BE2C (cell line): Measurements from ENCODE around the gene CYGB.

Experiments used
- DNase-seq: peaks from one replicate; pipeline ENCODE4 v3.0.0-alpha.2; 2020
- H3K27me3 ChIP-seq: fragments of 250-450 bp; sonication (Bioruptor Pico); 2 replicates; pipeline ENCODE4 v1.5.1; 2020; ENCODE audit warnings: mild to moderate bottlenecking
- H3K36me3 ChIP-seq: fragments of 250-450 bp; sonication (Bioruptor Pico); 2 replicates; pipeline ENCODE4 v1.5.1; 2020; ENCODE audit warnings: mild to moderate bottlenecking
- H3K4me1 ChIP-seq: fragments of 250-450 bp; sonication (Bioruptor Pico); 2 replicates; pipeline ENCODE4 v1.5.1; 2020
- H3K4me3 ChIP-seq: 2 replicates; pipeline ENCODE4 v1.5.1; 2011; ENCODE audit warnings: low read depth, low read length
- H3K9me3 ChIP-seq: fragments of 250-450 bp; sonication (Bioruptor Pico); 2 replicates; pipeline ENCODE4 v1.5.1; 2020
- TF ChIP-seq, protein P1 (sequence below): IDR thresholded peaks from 2 replicates; pipeline ENCODE4 v1.5.1; 2012; ENCODE audit warnings: mild to moderate bottlenecking, low read depth, low read length

Gene CYGB

DNA sequence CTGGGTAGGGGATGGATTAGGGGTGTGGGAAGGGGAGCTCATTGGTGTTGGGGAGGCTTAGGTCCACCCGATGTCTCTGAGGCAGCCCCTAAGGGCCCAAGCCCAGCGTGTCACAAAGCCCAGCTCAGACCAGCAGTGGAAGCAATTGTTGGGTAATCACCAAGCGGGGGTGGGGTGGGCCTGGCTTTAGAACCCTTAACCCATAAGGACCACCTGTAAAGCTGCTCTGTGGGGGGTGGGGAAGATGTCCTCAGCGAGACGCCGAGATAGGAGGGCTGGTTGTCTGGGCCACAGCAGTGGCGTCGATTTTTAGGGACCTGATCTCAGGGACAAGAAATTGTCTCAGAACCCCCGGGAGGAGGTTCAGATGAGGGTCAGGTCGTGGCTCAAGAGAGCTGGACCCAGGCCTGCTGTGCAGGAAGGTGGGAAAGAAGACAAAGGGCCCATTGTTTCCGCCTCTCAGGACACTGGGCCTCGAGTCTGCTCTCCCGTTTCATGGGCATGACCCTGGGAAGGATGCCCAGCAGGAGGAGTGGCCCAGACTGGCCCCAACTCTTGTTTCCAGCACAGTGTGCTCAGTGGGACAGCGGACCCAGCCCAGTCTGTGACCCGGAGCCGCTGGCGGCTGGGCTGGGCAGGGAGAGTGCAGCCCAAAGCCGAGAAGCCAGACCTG lies 32.2 kb upstream of the CYGB start:
- no peak for DNase-seq
- TF ChIP-seq, protein P1, sequence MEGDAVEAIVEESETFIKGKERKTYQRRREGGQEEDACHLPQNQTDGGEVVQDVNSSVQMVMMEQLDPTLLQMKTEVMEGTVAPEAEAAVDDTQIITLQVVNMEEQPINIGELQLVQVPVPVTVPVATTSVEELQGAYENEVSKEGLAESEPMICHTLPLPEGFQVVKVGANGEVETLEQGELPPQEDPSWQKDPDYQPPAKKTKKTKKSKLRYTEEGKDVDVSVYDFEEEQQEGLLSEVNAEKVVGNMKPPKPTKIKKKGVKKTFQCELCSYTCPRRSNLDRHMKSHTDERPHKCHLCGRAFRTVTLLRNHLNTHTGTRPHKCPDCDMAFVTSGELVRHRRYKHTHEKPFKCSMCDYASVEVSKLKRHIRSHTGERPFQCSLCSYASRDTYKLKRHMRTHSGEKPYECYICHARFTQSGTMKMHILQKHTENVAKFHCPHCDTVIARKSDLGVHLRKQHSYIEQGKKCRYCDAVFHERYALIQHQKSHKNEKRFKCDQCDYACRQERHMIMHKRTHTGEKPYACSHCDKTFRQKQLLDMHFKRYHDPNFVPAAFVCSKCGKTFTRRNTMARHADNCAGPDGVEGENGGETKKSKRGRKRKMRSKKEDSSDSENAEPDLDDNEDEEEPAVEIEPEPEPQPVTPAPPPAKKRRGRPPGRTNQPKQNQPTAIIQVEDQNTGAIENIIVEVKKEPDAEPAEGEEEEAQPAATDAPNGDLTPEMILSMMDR: no peak
- no peaks in the 10 kb centered on the region for H3K9me3 ChIP-seq
- no peak overlapping the region for H3K4me3 ChIP-seq
- peaks cover 28% of the 10 kb centered on the region for H3K36me3 ChIP-seq
- H3K27me3 ChIP-seq: 0 out of 2 replicates have a peak, but pooled peaks cover 3% of the 10 kb centered on the region
- peaks cover 5% of the 10 kb centered on the region for H3K4me1 ChIP-seq

DNA sequence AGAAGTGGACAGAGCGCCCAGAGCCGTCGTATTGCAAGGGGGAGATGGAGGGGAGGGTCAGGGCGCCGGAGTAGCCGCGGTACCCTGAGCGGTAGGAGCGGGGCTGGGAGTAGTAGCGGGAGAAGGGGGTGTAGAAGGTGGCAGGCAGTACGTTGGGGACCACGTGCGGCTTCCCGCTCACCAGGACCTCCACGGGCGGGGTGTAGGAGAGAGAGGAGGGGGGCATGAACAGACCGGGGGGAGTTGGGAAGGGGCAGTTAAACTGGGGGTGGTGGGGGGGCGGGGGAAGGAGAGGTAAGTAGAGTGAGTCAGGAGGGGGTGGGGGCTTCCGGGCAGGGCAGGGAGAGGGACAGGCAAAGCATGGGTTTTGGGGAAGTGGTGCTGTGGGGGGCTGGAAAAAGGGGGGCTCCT lies 31.3 kb upstream of the CYGB start:
- DNase-seq: no peak
- Histone ChIP-seq H3K36me3 (peaks cover 28% of the 10 kb centered on the region), H3K9me3 (no peaks in the 10 kb centered on the region), H3K4me1 (peaks cover 5% of the 10 kb centered on the region), H3K4me3 (no peak overlapping the region), H3K27me3 (0 out of 2 replicates have a peak, but pooled peaks cover 3% of the 10 kb centered on the region)
- TF ChIP-seq, protein P1: no peak

DNA sequence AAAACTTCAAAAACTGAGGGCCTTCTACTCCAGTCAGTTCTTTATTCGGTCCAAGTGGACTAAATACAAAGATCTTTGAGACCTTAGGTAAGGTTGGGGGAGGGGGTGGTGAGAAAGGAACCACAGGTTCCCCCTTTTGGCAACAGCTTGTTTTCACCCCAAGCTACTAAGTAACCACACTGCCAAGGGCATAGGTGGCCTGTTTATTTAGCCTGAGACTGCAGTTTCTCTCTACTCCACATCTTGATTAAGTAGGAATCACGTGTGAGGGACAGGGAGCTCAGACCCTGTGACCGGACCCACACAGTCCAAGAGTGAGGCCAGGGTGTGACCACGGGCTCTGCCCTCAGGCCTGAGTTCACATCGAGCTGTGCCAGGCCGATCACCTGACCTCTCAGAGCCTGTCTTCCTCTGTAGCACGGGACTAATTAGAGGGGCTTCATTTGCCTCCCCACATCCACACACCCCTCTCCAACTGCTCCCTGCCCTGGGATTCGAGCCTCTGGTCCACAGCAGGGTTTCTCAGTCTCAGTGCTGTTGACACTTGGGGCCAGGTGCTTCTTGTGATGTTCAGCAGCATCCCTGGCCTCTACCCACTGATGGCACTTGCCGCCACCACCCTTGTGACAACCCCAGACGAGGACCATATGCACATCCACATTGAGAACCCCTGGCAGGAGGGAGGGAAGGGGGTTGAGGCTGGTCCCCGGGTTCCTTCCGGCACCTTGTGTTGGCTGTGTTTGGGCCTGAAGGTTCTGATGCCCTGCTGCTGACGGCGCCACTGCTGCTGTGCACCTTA lies 30.3 kb upstream of the CYGB start:
- H3K27me3 ChIP-seq: 0 out of 2 replicates have a peak, but pooled peaks cover 3% of the 10 kb centered on the region
- TF ChIP-seq, protein P1: no peak
- H3K36me3 ChIP-seq: peaks cover 31% of the 10 kb centered on the region
- no peaks in the 10 kb centered on the region for H3K9me3 ChIP-seq
- peaks cover 6% of the 10 kb centered on the region for H3K4me1 ChIP-seq
- DNase-seq: no peak
- H3K4me3 ChIP-seq: no peak overlapping the region

DNA sequence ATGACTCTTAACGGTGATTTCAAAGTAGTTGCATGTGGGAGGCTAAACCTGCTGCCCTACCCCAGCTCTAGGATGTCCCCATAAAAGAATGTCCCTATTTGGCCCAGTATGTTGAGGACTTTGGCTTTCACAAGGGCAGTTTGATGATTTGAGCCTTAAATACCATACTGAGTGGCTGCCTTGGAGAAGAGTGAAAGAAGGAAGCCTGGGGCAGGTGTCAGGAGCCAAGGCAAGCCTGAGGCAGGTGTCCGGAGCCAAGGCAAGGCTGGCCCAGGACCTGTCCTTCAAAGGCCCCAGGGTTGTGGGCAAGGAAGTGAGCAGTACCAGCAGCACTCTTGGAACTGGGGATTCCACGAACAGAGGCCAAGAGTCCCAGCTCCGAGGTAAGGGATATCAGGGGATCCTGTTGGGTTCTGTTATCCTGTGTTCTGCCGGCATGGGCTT lies 29.5 kb upstream of the CYGB start:
- Histone ChIP-seq H3K36me3 (peaks cover 37% of the 10 kb centered on the region), H3K27me3 (0 out of 2 replicates have a peak, but pooled peaks cover 3% of the 10 kb centered on the region), H3K4me1 (peaks cover 9% of the 10 kb centered on the region), H3K4me3 (no peak overlapping the region), H3K9me3 (no peaks in the 10 kb centered on the region)
- TF ChIP-seq, protein P1: no peak
- no peak for DNase-seq

DNA sequence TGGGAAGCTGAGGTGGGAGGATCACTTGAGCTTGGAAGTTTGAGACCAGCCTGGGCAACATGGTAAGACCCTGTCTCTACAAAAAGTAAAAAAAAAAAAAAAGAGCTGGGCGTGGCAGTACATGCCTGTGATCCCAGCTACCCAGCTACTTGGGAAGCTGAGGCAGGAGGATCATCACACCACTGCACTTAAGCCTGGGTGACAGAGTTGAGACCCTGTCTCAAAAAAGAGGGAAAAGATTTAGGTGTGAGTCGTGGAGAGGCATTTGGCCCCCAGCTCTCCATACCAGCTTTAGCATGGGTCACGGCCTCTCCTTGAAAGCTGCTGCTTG lies 29.1 kb upstream of the CYGB start:
- DNase-seq: no peak
- Histone ChIP-seq H3K36me3 (peaks cover 41% of the 10 kb centered on the region), H3K4me1 (peaks cover 9% of the 10 kb centered on the region), H3K27me3 (0 out of 2 replicates have a peak, but pooled peaks cover 3% of the 10 kb centered on the region), H3K4me3 (no peak overlapping the region), H3K9me3 (no peaks in the 10 kb centered on the region)
- TF ChIP-seq, protein P1: no peak
